Measurements from ENCODE around the gene SHC1.

SHC1 gene

DNA sequence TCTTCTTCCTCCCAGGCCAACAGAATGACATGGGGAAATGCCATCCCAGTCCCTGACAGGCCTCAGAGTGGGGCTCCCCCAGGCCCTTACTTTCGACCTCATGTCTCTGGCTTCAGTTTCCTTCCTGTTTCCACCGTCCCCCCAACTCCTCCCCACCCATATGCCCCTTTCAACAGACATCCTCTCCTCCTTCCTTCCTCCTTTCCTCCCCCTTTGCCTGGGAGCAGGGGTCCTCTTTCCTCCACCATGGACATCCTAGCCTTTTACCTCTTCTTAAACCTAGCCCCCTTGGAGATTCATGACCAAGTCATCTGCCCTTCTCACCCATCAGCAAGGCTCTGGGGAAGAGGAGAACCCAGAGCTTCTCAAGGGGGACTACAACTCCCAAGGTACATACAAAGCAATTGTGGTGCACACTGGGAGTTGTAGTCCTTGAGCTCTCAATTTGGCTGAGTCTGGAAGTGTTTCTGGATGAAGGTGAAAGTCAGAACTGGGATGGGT lies 36.1 kb upstream of the SHC1 start:
- TF ChIP-seq POLR2AphosphoS5 (IDR thresholded peaks at IDR 0.05; ENCODE audit: low read depth, low read length) (no peak), REST (IDR thresholded peaks at IDR 0.05; ENCODE audit: insufficient read depth in 1 of 2, low read depth in 2 of 2, low read length in 2 of 2) (no peak), SIN3A (IDR thresholded peaks at IDR 0.05; ENCODE audit: borderline replicate concordance, insufficient read depth, low read length) (no peak)

DNA sequence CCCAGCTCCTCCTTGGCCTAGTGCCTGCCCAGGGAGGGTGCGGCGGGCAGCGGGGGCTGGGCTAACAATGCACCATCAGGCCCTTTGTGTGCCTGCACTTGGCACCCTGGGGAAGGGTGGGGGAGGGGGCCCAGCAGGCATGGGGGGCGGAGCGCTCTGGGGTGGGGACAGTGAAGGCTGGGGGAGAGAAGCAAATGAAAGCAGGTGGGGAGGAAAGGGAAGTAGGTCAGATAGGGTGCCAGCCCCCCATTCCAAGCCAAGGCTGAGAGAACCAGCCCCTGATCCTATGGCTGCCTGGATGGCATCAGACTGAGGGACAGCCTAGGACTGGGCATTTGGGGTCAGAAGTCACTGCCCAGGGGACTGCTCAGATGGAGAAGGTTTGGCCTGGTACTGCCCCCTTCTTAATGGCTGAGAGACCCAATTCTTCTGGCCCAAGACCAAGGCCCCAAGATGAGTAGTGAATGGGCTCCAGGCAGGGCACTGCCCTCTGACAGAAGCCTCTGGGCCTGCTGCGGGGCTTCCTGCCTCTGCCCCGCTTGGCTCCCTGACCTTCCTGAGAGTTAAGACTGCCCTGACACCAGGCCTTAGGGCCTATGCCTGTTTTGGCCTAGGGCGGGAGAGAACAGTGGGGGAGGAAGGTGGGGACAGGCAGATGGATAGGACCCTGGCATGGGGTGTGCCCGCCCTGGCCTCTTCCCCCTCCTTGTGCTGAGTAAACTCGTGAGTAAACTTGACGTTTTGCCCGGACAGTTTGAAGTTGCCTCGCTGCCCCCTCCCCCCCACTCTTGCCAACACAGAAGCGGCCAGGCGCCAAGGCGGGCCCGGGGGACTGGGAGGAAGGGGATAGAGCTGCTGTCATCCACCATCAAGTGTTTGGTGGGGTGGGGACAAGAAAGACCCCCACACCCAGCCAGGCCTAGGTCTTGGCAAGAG lies 34.8 kb upstream of the SHC1 start:
- TF ChIP-seq FOXP2 (optimal IDR thresholded peaks at IDR 0.05; ENCODE audit: borderline replicate concordance, extremely low read depth, extremely low read length, insufficient read depth) (no peak), SIN3A (IDR thresholded peaks at IDR 0.05; ENCODE audit: borderline replicate concordance, insufficient read depth, low read length) (no peak), POLR2AphosphoS5 (IDR thresholded peaks at IDR 0.05; ENCODE audit: low read depth, low read length) (no peak), REST (IDR thresholded peaks at IDR 0.05; ENCODE audit: insufficient read depth in 1 of 2, low read depth in 2 of 2, low read length in 2 of 2) (no peak), TAF1 (IDR thresholded peaks at IDR 0.05; ENCODE audit: borderline replicate concordance, insufficient read depth, low read length) (no peak)

- TF ChIP-seq SIN3A (IDR thresholded peaks at IDR 0.05; ENCODE audit: borderline replicate concordance, insufficient read depth, low read length) (no peak), TAF1 (IDR thresholded peaks at IDR 0.05; ENCODE audit: borderline replicate concordance, insufficient read depth, low read length) (no peak), POLR2AphosphoS5 (IDR thresholded peaks at IDR 0.05; ENCODE audit: low read depth, low read length) (no peak), FOXP2 (optimal IDR thresholded peaks at IDR 0.05; ENCODE audit: borderline replicate concordance, extremely low read depth, extremely low read length, insufficient read depth) (no peak)
These were observed 34.0 kb upstream of the SHC1 start for GRCh38 chr1:155004352-155005075.

- TF ChIP-seq FOXP2 (optimal IDR thresholded peaks at IDR 0.05; ENCODE audit: borderline replicate concordance, extremely low read depth, extremely low read length, insufficient read depth) (no peak), POLR2AphosphoS5 (IDR thresholded peaks at IDR 0.05; ENCODE audit: low read depth, low read length) (no peak), TAF1 (IDR thresholded peaks at IDR 0.05; ENCODE audit: borderline replicate concordance, insufficient read depth, low read length) (no peak), SIN3A (IDR thresholded peaks at IDR 0.05; ENCODE audit: borderline replicate concordance, insufficient read depth, low read length) (no peak), REST (IDR thresholded peaks at IDR 0.05; ENCODE audit: insufficient read depth in 1 of 2, low read depth in 2 of 2, low read length in 2 of 2) (0 out of 4 replicates have a peak, but pooled peaks of 1 of the 2 experiments have one; percentile 6)
These were observed 33.3 kb upstream of the SHC1 start for GRCh38 chr1:155003766-155004351.

- TF ChIP-seq FOXP2 (optimal IDR thresholded peaks at IDR 0.05; ENCODE audit: borderline replicate concordance, extremely low read depth, extremely low read length, insufficient read depth): no peak
- no peak for TF ChIP-seq REST (IDR thresholded peaks at IDR 0.05; ENCODE audit: insufficient read depth in 1 of 2, low read depth in 2 of 2, low read length in 2 of 2)
- TF ChIP-seq SIN3A (IDR thresholded peaks at IDR 0.05; ENCODE audit: borderline replicate concordance, insufficient read depth, low read length): no peak
- TF ChIP-seq TAF1 (IDR thresholded peaks at IDR 0.05; ENCODE audit: borderline replicate concordance, insufficient read depth, low read length): no peak
- TF ChIP-seq POLR2AphosphoS5 (IDR thresholded peaks at IDR 0.05; ENCODE audit: low read depth, low read length): no peak
These were observed 32.7 kb upstream of the SHC1 start for GRCh38 chr1:155003227-155003765.
